GM23248 (cell line): ENCODE results near the gene MAP3K12.

ENCODE experiments used
- EZH2 ChIP-seq: fragments of 200-600 bp; sonication (generic); IDR thresholded peaks from 2 replicates; pipeline ENCODE4 v1.6.1; 2018; ENCODE audit warnings: antibody characterized with exemption, mild to moderate bottlenecking; ENCODE audit not compliant: insufficient read depth, poor library complexity, severe bottlenecking
- EZH2phosphoT487 ChIP-seq: fragments of 200-600 bp; sonication (generic); IDR thresholded peaks from 2 replicates; pipeline ENCODE4 v1.6.1; 2018; ENCODE audit warnings: antibody characterized with exemption, moderate library complexity, mild to moderate bottlenecking, low read depth; ENCODE audit not compliant: insufficient read depth

DNA sequence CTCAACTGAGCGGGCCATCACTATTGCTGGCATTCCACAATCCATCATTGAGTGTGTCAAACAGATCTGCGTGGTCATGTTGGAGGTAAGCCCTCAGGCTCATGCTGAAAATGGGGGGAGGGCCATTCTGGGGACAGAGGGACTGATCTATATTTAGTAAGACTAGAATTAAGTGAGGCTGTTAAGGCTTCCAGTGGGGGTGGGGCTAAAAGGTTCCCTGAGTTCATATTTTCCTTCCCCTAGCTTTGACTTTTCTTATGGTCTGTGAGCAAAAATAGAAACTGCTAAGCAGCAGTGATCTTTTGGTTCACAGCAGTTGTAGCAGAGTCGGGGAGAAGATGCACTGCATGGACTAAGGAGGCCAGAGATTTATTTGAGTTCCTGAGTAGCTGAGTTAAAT, 38.2 kb downstream of the MAP3K12 start:
- TF ChIP-seq EZH2 (no peak), EZH2phosphoT487 (no peak)
